Upper lobe of right lung (tissue), 1 donor: Measurements from ENCODE around the gene RNASE9. TPM values are rescaled to one million over a fixed set of nuclear protein-coding genes. Genes with fewer than 3 reads are reported as not detected.

Experiments
- ATAC-seq: fragments of 200-7000 bp; cut with Tn5 transposase; one replicate; pipeline ENCODE4 v1.9.1; 2020; ENCODE audit warnings: mild to moderate bottlenecking, moderate library complexity
- DNase-seq: peaks from one replicate; pipeline ENCODE4 v3.0.0-alpha.2; 2020
- H3K27ac ChIP-seq: fragments of 200-600 bp; one replicate; pipeline ENCODE4 v1.8.0; 2022
- H3K27me3 ChIP-seq: fragments of 200-600 bp; one replicate; pipeline ENCODE4 v1.8.0; 2022; ENCODE audit warnings: mild to moderate bottlenecking
- H3K36me3 ChIP-seq: fragments of 200-600 bp; one replicate; pipeline ENCODE4 v1.8.0; 2022
- H3K4me1 ChIP-seq: fragments of 200-600 bp; one replicate; pipeline ENCODE4 v1.8.0; 2022
- H3K4me3 ChIP-seq: fragments of 200-600 bp; one replicate; pipeline ENCODE4 v1.8.0; 2022; ENCODE audit warnings: mild to moderate bottlenecking
- H3K9me3 ChIP-seq: fragments of 200-600 bp; one replicate; pipeline ENCODE4 v1.8.0; 2022
- intact Hi-C: fragments of 100-400 bp; cut with DNase I; formaldehyde crosslinking; loops from one replicate; pipeline ENCODE4 v1.11.0; 2022
- total RNA-seq: library from RNA; stranded (reverse); fragmentation: NEBNext Ultra II Directional; extraction: Animal tissue kit (Norgen Biotek cat#: 25700); gene quantifications from one replicate; pipeline ENCODE4 v1.2.1, GENCODE V29; 2021
- TF ChIP-seq, protein P1 (sequence below): fragments of 200-600 bp; IDR thresholded peaks from one replicate; pipeline ENCODE4 v1.8.0; 2022; ENCODE audit warnings: antibody characterized with exemption
- donor health status: DM: no; HTN: yes; CAD: no; lungs with severe emphysema.

The RNASE9 gene
- total RNA-seq, 1 donor from 2014 or later: not detected

DNA sequence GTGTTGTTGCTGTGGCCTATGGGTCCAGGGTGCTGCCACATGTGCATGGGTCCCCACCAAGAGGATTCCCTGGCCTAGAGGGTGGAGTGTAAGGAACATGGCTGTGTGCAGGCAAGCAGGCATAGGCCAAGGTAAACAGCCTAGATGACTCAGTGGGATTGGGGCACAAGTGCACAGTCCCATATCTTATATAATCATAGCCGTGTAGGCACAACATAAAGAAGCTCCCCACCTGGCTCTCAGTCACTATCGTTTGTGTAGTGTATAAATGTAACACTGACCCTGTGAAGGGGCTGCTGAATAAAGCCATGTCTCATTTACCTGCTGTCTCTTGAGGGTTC is 46.0 kb upstream of the RNASE9 start:
- Histone ChIP-seq H3K4me1 (peaks cover 9% of the 10 kb centered on the region), H3K27me3 (no peaks in the 10 kb centered on the region), H3K27ac (no peak overlapping the region), H3K36me3 (no peaks in the 10 kb centered on the region), H3K4me3 (no peak overlapping the region), H3K9me3 (no peaks in the 10 kb centered on the region)
- DNase-seq (no peak), ATAC-seq (no peak)
- TF ChIP-seq, protein P1, sequence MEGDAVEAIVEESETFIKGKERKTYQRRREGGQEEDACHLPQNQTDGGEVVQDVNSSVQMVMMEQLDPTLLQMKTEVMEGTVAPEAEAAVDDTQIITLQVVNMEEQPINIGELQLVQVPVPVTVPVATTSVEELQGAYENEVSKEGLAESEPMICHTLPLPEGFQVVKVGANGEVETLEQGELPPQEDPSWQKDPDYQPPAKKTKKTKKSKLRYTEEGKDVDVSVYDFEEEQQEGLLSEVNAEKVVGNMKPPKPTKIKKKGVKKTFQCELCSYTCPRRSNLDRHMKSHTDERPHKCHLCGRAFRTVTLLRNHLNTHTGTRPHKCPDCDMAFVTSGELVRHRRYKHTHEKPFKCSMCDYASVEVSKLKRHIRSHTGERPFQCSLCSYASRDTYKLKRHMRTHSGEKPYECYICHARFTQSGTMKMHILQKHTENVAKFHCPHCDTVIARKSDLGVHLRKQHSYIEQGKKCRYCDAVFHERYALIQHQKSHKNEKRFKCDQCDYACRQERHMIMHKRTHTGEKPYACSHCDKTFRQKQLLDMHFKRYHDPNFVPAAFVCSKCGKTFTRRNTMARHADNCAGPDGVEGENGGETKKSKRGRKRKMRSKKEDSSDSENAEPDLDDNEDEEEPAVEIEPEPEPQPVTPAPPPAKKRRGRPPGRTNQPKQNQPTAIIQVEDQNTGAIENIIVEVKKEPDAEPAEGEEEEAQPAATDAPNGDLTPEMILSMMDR: no peak
- intact Hi-C loops: loop anchor here (5.0 kb wide), 1 partner anchor 75 kb away; no protein-coding TSS in a partner anchor

DNA sequence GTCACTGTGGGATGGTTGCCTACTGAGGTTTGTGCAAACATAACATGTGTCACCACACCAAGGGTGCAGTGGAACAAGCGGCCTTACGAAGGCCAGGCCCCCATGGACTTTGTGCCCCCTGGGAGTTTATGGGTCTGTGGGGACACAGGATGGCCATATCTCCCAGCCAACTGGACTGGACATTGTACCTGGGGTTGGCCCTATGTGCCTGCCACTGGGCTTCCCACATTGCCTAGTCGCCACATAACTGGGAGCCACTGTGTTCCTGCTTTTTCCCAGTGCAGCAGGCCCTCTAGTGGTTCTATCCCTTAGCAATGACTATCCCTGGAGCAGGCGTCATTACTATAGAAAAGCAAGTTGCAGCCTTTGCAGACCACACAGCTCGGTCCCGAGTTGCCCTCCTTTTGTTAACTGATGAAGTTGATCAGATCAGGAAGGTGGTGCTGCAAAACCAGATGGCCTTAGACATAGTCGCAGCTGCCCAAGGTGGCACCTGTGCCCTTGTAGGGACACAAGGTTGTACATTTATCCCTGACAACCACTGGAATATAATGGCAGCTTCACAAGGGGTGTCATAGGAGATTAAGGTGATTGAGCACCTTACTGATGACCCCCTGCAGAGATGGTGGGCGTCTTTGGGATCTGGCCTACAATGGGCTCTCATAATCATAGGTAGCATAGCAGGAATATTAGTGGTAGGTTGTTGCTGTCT is 45.5 kb upstream of the RNASE9 start:
- no peaks in the 10 kb centered on the region for H3K36me3 ChIP-seq
- peaks cover 9% of the 10 kb centered on the region for H3K4me1 ChIP-seq
- H3K4me3 ChIP-seq: no peak overlapping the region
- ATAC-seq (peak; percentile 64), DNase-seq (no peak)
- no peak overlapping the region for H3K27ac ChIP-seq
- no peaks in the 10 kb centered on the region for H3K27me3 ChIP-seq
- intact Hi-C loops: loop anchor here (5.0 kb wide), 1 partner anchor 74 kb away; no protein-coding TSS in a partner anchor
- no peaks in the 10 kb centered on the region for H3K9me3 ChIP-seq
- TF ChIP-seq, protein P1: peak; percentile 45

DNA sequence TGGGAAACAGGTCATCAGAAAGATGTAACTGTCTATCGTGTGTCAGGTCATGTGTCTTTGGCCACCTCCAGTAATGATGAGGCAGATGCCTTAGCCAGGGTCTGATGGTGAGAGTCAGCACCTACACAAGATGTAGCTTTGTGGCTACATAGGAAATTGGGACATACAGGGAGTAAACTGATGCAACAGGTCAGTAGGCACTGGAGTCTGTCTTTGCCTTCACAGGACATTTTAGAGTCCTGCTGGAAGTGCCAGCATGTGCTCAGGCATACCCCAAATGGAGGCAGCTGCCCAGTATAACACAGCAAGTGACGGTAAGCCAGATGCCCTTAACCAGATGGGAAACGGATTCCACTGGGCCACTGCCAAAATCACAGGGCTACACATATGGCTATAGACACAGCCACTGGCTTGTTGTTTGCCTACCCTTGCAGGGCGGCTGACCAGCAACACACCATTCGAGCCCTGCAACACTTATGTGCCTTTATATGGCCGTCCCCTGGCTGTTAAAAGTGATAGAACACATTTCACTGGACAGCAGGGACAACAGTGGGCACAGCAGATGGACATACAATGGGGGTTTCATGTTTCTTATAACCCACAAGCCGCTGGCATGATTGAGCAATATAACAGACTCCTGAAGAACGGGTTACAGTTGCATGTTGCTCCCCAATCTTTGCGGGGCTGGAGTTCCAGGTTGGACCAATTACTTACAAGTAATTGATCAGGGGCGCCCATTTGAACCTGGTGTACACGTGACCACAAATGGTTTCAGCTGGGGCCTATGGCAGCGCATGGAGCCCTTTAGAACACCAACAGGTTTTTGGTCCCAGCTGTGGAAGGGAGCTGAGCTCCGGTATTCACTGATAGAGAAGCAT is 43.2 kb upstream of the RNASE9 start:
- intact Hi-C loops: no loop called here

DNA sequence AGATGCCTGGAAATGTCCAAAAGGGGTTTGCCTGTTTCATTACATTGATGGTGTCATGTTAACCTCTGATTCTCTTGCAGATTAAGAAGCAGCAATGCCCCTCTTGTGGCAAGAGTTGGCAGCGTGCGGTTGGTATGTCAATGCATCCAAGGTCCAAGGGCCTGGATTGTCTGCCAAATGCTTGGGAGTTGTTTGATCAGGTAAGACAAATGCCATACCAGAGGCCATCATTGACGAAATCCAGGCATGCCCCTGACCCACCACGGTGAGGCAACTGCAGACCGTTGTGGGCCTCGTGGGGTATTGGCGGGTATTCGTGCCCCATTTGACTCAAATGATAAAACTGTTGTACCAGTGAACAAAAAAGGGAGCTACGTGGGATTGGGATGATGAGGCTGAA is 41.7 kb upstream of the RNASE9 start:
- no peak for DNase-seq
- Histone ChIP-seq H3K4me3 (no peak overlapping the region), H3K27ac (no peak overlapping the region), H3K9me3 (no peaks in the 10 kb centered on the region), H3K4me1 (no peaks in the 10 kb centered on the region), H3K36me3 (no peaks in the 10 kb centered on the region), H3K27me3 (no peaks in the 10 kb centered on the region)
- TF ChIP-seq, protein P1: no peak
- no peak for ATAC-seq
- intact Hi-C loops: no loop called here

More for the DNA sequence above, 43.2 kb upstream of the RNASE9 start:
- Histone ChIP-seq H3K36me3 (no peaks in the 10 kb centered on the region), H3K4me1 (no peaks in the 10 kb centered on the region), H3K4me3 (no peak overlapping the region), H3K9me3 (no peaks in the 10 kb centered on the region), H3K27me3 (no peaks in the 10 kb centered on the region), H3K27ac (no peak overlapping the region)
- ATAC-seq (no peak), DNase-seq (no peak)
- TF ChIP-seq, protein P1: no peak

DNA sequence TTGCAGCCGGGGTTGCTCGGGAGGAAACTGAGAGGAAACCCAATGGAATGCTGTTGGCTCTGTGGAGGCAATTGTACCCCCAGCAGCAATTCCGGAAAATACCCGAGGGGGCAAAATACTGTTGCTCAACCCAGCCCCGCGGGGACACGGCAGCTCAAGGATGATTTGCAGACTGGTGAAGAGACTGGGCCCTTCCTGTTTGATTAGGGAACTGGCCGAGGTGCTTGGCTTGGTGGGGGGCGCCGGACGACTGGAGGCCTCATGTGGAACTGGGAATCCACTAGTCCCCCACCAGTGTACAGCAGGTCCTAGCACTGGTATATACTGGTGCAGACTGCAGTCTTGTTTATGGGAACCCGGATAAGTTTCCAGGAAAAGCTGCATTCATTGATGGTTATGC is 40.7 kb upstream of the RNASE9 start:
- intact Hi-C loops: no loop called here

More for the DNA sequence above, 40.7 kb upstream of the RNASE9 start:
- no peak for ATAC-seq
- no peak overlapping the region for H3K4me3 ChIP-seq
- H3K4me1 ChIP-seq: no peaks in the 10 kb centered on the region
- H3K36me3 ChIP-seq: no peaks in the 10 kb centered on the region
- DNase-seq: no peak
- TF ChIP-seq, protein P1: no peak
- no peaks in the 10 kb centered on the region for H3K27me3 ChIP-seq
- H3K27ac ChIP-seq: no peak overlapping the region
- H3K9me3 ChIP-seq: no peaks in the 10 kb centered on the region
